ENCODE results near the gene ALDOB.

ALDOB gene

DNA sequence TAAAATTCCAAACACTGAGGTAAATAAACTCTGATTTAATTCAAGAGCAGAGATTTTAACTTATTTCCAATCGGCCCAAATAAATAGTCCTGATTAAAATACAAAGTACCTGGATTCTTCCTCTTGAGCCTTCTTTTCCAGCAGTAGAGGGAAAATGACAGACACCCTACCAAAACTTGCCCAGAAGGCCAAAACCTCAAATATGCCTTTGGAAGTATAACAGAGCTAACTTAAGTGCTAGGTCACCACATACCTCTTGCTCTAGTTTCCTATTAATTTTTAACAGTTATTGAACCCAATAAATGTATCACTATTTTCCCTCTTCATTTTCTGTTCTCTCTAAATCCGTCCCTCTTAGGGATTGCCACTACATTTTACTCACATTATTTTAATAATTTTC, 52.2 kb downstream of the ALDOB start:
- DNase-seq (ENCODE audit: low read depth), result no peak

DNA sequence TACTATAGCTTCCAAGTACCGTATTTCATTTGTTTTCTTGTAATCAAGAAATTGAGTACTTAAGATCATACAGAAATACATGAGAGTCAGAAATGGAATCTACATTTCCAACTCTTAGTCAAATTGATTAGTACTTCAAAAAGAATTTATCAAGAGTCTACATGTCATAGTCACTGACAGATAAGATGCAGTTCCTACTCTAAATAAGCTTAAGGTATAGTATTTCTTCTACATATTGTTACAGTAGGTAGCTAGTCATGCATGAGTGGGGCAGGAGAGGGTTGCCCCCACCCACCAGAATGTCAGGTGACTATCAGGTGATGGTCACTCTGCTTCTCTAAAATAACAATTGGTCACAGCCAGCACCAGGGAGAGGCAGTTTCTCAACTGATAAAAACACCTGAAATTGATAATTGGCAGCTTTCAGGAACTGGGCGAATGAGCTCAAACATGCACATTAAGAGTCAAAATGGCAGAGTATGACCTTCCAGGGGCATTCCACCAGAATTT, 53.7 kb downstream of the ALDOB start:
- DNase-seq (ENCODE audit: low read depth), result no peak

DNA sequence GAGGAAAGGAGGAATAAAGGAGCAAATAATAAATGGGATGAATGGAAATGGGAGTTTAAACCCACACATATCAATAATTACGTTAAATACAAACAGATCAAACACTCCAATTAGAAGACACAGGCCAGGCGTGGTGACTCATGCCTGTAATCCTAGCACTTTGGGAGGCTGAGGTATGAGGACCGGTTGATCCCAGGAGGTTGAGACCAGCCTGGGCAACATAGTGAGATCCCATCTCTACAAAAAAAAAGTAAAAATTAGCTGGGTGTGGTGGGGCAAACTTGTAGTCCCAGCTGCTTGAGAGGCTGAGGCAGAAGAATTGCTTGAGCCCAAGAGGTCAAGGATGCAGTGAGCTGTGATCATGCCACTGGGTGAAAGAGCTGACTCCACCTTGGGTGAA, 54.5 kb downstream of the ALDOB start:
- no peak for DNase-seq (ENCODE audit: low read depth)

DNA sequence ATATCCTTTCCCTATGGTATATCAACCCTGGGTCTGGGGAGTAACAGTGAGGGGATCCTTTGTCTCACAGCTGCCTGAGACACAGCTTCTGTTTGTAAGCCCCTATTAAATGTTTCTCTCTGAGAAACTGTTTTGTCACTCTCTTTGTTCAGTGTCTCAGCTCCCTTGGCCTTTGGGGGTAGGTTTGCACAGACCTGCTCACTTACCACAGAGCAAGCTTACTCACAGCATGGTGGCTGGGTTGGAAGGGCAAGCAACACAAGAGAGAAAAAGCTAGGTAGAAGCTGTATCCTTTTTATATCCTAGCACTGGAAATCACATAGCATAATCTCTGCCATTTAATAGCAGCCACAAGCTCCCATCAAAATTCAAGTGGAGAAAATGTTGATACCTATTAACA, 55.3 kb downstream of the ALDOB start:
- no peak for DNase-seq (ENCODE audit: low read depth)

DNA sequence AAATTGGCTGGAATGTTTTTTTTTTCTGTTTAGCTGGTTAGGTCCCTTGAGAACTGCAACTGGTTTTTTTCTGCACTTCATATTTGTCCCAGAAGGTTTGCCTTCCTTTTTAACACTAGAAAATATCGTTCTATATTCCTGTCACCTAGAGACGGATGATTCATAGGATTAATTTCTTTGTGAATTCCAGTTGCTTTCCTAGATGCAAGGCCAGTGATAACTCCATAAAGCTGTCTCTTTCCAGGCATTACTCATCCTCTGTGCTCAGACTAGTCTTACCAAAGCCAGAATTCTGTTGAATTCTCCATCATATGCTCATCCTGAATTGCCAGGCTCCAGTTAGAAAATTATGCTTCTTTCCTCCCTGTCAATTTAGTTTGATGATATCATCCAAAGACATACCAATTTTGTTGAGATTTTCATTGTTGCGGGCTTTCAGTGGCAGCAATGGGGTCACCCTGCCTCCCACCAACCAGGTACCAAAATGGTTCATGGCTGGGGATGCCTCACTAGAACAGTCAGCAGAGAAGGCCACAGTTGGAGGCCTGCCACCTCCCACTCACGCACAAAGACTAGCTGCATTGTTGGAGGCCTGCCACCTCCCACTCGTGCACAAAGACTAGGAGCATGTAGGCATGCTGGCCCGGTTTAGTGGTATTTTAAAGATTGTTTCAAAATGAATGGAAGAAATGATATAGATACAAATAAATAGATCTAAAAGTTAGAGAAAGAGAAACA, 59.3 kb downstream of the ALDOB start:
- peak; percentile 64 for DNase-seq (ENCODE audit: low read depth)

DNA sequence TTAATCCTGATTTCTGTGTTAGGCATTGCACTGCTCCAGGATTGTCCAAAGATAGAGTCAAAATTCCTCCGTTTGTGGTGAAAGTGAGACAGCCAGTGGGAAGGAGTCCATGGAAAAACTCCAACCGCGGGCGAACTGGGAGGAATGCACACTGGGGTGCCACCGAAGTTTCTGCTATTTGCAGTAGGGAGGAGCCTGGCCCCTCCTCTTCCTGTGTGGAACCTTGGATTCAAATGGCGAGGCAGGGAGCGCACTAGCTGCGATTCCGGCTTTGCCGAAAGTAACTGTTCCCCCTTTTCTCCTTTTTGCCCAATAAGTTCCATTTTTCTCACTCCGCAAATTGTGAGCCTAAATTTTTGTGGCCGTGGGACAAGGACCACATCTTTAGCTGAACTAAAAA, 60.0 kb downstream of the ALDOB start:
- DNase-seq (ENCODE audit: low read depth), result no peak

DNA sequence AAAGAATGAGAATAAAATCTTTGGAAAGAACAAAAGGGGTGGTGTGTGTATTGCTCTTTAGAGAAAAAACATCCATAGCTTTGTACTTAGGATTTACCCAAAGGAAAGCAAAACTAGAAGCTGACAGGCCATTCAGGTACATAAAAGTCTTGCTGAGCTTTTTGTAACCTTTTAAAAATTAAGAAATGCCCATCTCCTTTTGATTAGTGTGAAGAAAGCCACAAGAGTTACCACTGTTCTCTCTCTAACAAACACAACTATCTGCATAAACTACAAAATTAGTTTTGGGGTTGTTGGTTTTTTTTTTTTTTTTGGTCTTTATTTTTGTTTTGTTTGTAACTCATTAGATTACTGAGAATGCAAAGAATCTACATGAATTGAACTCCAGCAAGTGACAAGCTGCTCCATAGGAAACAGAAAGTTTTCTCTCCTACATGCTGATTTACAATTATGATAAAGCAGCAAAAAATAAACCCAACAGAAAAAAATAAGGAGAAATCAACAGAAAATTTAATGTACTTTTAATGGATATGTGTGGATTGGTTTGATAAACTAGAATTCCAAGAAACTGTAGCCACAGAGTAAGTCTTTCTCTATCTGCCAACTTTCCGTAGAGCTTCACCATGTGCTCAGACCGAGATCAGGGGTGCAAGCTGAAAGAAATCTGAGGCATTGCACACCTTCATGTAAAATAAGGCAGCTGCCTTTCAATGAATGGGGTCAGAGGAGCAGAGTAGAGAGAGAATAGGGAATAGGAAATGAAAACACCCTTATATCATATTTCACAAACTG, 63.1 kb downstream of the ALDOB start:
- DNase-seq (ENCODE audit: low read depth), result no peak

DNA sequence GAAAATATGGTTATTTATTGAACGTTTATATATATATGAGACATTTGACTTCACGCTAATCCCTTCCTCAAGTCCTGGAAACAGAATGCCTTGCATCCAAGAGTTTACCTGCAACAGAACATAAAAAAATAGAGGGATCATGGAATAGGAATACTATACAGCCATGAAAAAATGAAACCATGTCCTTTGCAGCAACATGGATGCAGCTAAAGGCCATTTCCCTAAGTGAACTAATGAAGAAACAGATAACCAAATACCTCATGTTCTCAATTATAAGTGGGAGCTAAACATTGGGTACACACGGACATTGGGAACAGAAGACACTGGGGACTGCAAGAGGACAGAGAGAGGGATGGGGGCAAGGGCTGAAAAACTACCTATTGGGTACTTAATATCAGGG, 63.8 kb downstream of the ALDOB start:
- DNase-seq (ENCODE audit: low read depth), result no peak

Measured in iris pigment epithelial cell (primary cell).